H9 (cell line): ENCODE data around the gene ALX4. TPM values are rescaled to one million over a fixed set of nuclear protein-coding genes. Genes with fewer than 3 reads are reported as not detected.

Experiments
- DNase-seq: peaks from one replicate; pipeline ENCODE4 v3.0.0-alpha.2; 2017
- H2AFZ ChIP-seq: one replicate; pipeline ENCODE4 v1.6.1; 2013; ENCODE audit warnings: mild to moderate bottlenecking, low read length, control low read depth, moderate library complexity
- H2AK5ac ChIP-seq: 2 replicates; pipeline ENCODE4 v1.6.1; 2013; ENCODE audit warnings: low read length, control low read depth, mixed read lengths; ENCODE audit not compliant: insufficient read length
- H2BK120ac ChIP-seq: one replicate; pipeline ENCODE4 v1.6.1; 2013; ENCODE audit warnings: low read depth, mild to moderate bottlenecking, low read length, control low read depth, inconsistent platforms; ENCODE audit not compliant: poor library complexity, severe bottlenecking
- H2BK12ac ChIP-seq: 2 replicates; pipeline ENCODE4 v1.6.1; 2013; ENCODE audit warnings: low read length, control low read depth, mixed read lengths, low read depth; ENCODE audit not compliant: insufficient read length
- H2BK15ac ChIP-seq: 2 replicates; pipeline ENCODE4 v1.6.1; 2013; ENCODE audit warnings: low read depth, low read length, control low read depth
- H2BK20ac ChIP-seq: one replicate; pipeline ENCODE4 v1.6.1; 2013; ENCODE audit warnings: low read depth, mild to moderate bottlenecking, low read length, control low read depth, inconsistent platforms; ENCODE audit not compliant: poor library complexity, severe bottlenecking
- H2BK5ac ChIP-seq: 2 replicates; pipeline ENCODE4 v1.6.1; 2013; ENCODE audit warnings: low read length, control low read depth, mixed read lengths; ENCODE audit not compliant: insufficient read length
- H3K14ac ChIP-seq: 2 replicates; pipeline ENCODE4 v1.6.1; 2013; ENCODE audit warnings: low read length, control low read depth; ENCODE audit not compliant: insufficient read depth
- H3K18ac ChIP-seq: 2 replicates; pipeline ENCODE4 v1.6.1; 2013; ENCODE audit warnings: low read depth, mild to moderate bottlenecking, mixed read lengths, low read length, control low read depth; ENCODE audit not compliant: insufficient read length
- H3K23ac ChIP-seq: 2 replicates; pipeline ENCODE4 v1.6.1; 2013; ENCODE audit warnings: low read length, control low read depth, mixed read lengths, low read depth; ENCODE audit not compliant: insufficient read length
- H3K23me2 ChIP-seq: 2 replicates; pipeline ENCODE4 v1.6.1; 2013; ENCODE audit warnings: low read depth, mild to moderate bottlenecking, mixed read lengths, low read length, control low read depth; ENCODE audit not compliant: insufficient read length, poor library complexity, severe bottlenecking
- H3K27ac ChIP-seq: 2 replicates; pipeline ENCODE4 v1.5.1; 2013; ENCODE audit warnings: low read length, control low read depth, mixed read lengths, low read depth; ENCODE audit not compliant: insufficient read length
- H3K27me3 ChIP-seq: 2 replicates; pipeline ENCODE4 v1.6.1; 2013; ENCODE audit warnings: low read length, control low read depth, inconsistent platforms; ENCODE audit not compliant: insufficient read depth
- H3K4ac ChIP-seq: 2 replicates; pipeline ENCODE4 v1.6.1; 2013; ENCODE audit warnings: low read depth, mild to moderate bottlenecking, control low read depth, inconsistent platforms, low read length, moderate library complexity
- H3K4me1 ChIP-seq: 2 replicates; pipeline ENCODE4 v1.6.1; 2013; ENCODE audit warnings: low read length, control low read depth, inconsistent platforms; ENCODE audit not compliant: insufficient read depth
- H3K4me2 ChIP-seq: 2 replicates; pipeline ENCODE4 v1.6.1; 2013; ENCODE audit warnings: low read length, control low read depth, mixed read lengths; ENCODE audit not compliant: insufficient read length, insufficient read depth
- H3K56ac ChIP-seq: 2 replicates; pipeline ENCODE4 v1.6.1; 2013; ENCODE audit warnings: low read depth, mild to moderate bottlenecking, mixed read lengths, low read length, control low read depth; ENCODE audit not compliant: insufficient read length
- H3K79me1 ChIP-seq: 2 replicates; pipeline ENCODE4 v1.6.1; 2013; ENCODE audit warnings: low read depth, mild to moderate bottlenecking, moderate library complexity, low read length, control low read depth, inconsistent platforms; ENCODE audit not compliant: insufficient read depth, poor library complexity, severe bottlenecking
- H3K79me2 ChIP-seq: 2 replicates; pipeline ENCODE4 v1.6.1; 2013; ENCODE audit warnings: low read length, control low read depth, inconsistent platforms; ENCODE audit not compliant: insufficient read depth
- H3K9ac ChIP-seq: 2 replicates; pipeline ENCODE4 v1.6.1; 2013; ENCODE audit warnings: low read length, control low read depth, mixed read lengths; ENCODE audit not compliant: insufficient read length; ENCODE audit errors: extremely low read depth
- H3K9me3 ChIP-seq: one replicate; pipeline ENCODE4 v1.6.1; 2013; ENCODE audit warnings: low read depth, low read length, inconsistent platforms; ENCODE audit not compliant: control insufficient read depth
- H3T11ph ChIP-seq: one replicate; pipeline ENCODE4 v1.6.1; 2013; ENCODE audit warnings: mild to moderate bottlenecking, low read length, control low read depth, inconsistent platforms
- H4K20me1 ChIP-seq: one replicate; pipeline ENCODE4 v1.6.1; 2013; ENCODE audit not compliant: control insufficient read depth, insufficient read length, insufficient read depth
- H4K5ac ChIP-seq: 2 replicates; pipeline ENCODE4 v1.6.1; 2013; ENCODE audit warnings: low read depth, mild to moderate bottlenecking, mixed read lengths, low read length, control low read depth; ENCODE audit not compliant: insufficient read length
- H4K8ac ChIP-seq: replicated peaks from 2 replicates; pipeline ENCODE4 v1.6.1; 2013; ENCODE audit warnings: low read length, control low read depth, mixed read lengths, low read depth; ENCODE audit not compliant: insufficient read length
- H4K91ac ChIP-seq: 2 replicates; pipeline ENCODE4 v1.6.1; 2013; ENCODE audit warnings: low read depth, mild to moderate bottlenecking, moderate library complexity, mixed read lengths, low read length, control low read depth; ENCODE audit not compliant: insufficient read length
- H3K27ac Mint-ChIP-seq, 3 experiments: 2 replicates in 2 of 3; 3 replicates in 1 of 3; pipeline ENCODE4 v1.8.0; 2020 to 2021; ENCODE audit warnings: mixed read lengths in 3 of 3, mild to moderate bottlenecking in 1 of 3, moderate library complexity in 1 of 3
- H3K27me3 Mint-ChIP-seq: 2 replicates; pipeline ENCODE4 v1.8.0; 2021; ENCODE audit warnings: low read depth, mild to moderate bottlenecking, moderate library complexity, mixed read lengths
- H3K36me3 Mint-ChIP-seq, 3 experiments: 2 replicates in 2 of 3; 3 replicates in 1 of 3; pipeline ENCODE4 v1.8.0; 2020 to 2021; ENCODE audit warnings: low read depth in 3 of 3, mixed read lengths in 3 of 3; ENCODE audit not compliant: insufficient read depth in 1 of 3
- H3K4me1 Mint-ChIP-seq, 2 experiments: 2 replicates each; pipeline ENCODE4 v1.8.0; 2020; ENCODE audit warnings: mixed read lengths in 2 of 2
- H3K4me3 Mint-ChIP-seq, 2 experiments: 2 replicates in 1 of 2; 3 replicates in 1 of 2; pipeline ENCODE4 v1.8.0; 2020 to 2021; ENCODE audit warnings: mild to moderate bottlenecking in 2 of 2, mixed read lengths in 2 of 2, moderate library complexity in 1 of 2
- H3K9me3 Mint-ChIP-seq, 2 experiments: 2 replicates in 1 of 2; 3 replicates in 1 of 2; pipeline ENCODE4 v1.8.0; 2020; ENCODE audit warnings: mild to moderate bottlenecking in 2 of 2, mixed read lengths in 2 of 2, moderate library complexity in 1 of 2
- CTCF ChIP-seq: fragments of 200-600 bp; sonication (generic); conservative IDR thresholded peaks from 3 replicates; pipeline ENCODE4 v1.8.0; 2021; ENCODE audit warnings: antibody characterized with exemption, mild to moderate bottlenecking
- WGBS: extraction: QIAGEN DNeasy Blood & Tissue Kit; methylation state at CpG from one replicate; pipeline ENCODE4 v1.1.7; 2013; ENCODE audit warnings: missing lambda C conversion rate, low lambda C conversion rate, mixed read lengths; ENCODE audit not compliant: insufficient read length; ENCODE audit errors: extremely low coverage; 5-methylcytosine and 5-hydroxymethylcytosine counted together
- total RNA-seq: library from RNA; stranded (reverse); gene quantifications from 2 replicates; pipeline ENCODE4 v1.2.1, GENCODE V29; 2021

The ALX4 gene
- total RNA-seq, 1 experiment from 2014 or later = not detected

GRCh38 chr11:44356351-44356750 is 46.4 kb upstream of the ALX4 start:
- Histone ChIP-seq H3K23ac (no peak overlapping the region), H3K56ac (no peak overlapping the region), H2AK5ac (no peak overlapping the region), H3K14ac (no peak overlapping the region), H2BK15ac (no peak overlapping the region), H4K20me1 (peaks cover 2% of the 10 kb centered on the region), H3K18ac (no peak overlapping the region), H2BK120ac (no peak overlapping the region), H3K9me3 (no peaks in the 10 kb centered on the region), H3K27me3 (no peaks in the 10 kb centered on the region), H4K8ac (no peak overlapping the region), H2BK12ac (no peak overlapping the region), H2AFZ (no peak overlapping the region), H3T11ph (no peak overlapping the region), H3K79me1 (no peaks in the 10 kb centered on the region), H3K4me2 (no peak overlapping the region), H2BK5ac (no peak overlapping the region), H3K79me2 (no peaks in the 10 kb centered on the region), H2BK20ac (no peak overlapping the region), H4K5ac (no peak overlapping the region), H3K4me1 (no peaks in the 10 kb centered on the region), H3K23me2 (no peaks in the 10 kb centered on the region), H3K9ac (no peak overlapping the region), H3K27ac (no peak overlapping the region), H3K4ac (no peak overlapping the region), H4K91ac (no peak overlapping the region)
- no CpG with 5 or more reads among the region's 5 CpGs for WGBS
- no peak for DNase-seq
- H3K4me3 Mint-ChIP-seq = no peak overlapping the region
- H3K27me3 Mint-ChIP-seq = peaks cover 2% of the 10 kb centered on the region; the same call in 1 of the 2 replicates
- no peaks in the 10 kb centered on the region for H3K9me3 Mint-ChIP-seq
- H3K36me3 Mint-ChIP-seq = no peaks in the 10 kb centered on the region
- H3K4me1 Mint-ChIP-seq = 0 out of 4 replicates have a peak, but pooled peaks cover 4% of the 10 kb centered on the region in 2 experiments
- H3K27ac Mint-ChIP-seq = no peak overlapping the region
- TF ChIP-seq CTCF = no peak
